Measurements from ENCODE around the gene CCL5.

Gene CCL5

GRCh38 chr17:35864853-35865252 is 15.3 kb downstream of the CCL5 start:
- TF ChIP-seq BHLHE40 (IDR thresholded peaks at IDR 0.05; ENCODE audit: borderline replicate concordance) (no peak), LEF1 (IDR thresholded peaks at IDR 0.05; ENCODE audit: borderline replicate concordance) (no peak), CTBP1 (IDR thresholded peaks at IDR 0.05; ENCODE audit: borderline replicate concordance) (no peak), NFRKB (IDR thresholded peaks at IDR 0.05) (no peak), TARDBP (IDR thresholded peaks at IDR 0.05) (no peak), ZNF384 (IDR thresholded peaks at IDR 0.05) (no peak)
- TF ChIP-seq, protein P1, sequence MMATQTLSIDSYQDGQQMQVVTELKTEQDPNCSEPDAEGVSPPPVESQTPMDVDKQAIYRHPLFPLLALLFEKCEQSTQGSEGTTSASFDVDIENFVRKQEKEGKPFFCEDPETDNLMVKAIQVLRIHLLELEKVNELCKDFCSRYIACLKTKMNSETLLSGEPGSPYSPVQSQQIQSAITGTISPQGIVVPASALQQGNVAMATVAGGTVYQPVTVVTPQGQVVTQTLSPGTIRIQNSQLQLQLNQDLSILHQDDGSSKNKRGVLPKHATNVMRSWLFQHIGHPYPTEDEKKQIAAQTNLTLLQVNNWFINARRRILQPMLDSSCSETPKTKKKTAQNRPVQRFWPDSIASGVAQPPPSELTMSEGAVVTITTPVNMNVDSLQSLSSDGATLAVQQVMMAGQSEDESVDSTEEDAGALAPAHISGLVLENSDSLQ (IDR thresholded peaks at IDR 0.05) = no peak
- POLR2A ChIA-PET = interaction anchor here (1.9 kb wide), 1 partner anchor 66 kb away, joined by 5 read pairs; the partner anchor contains the start of gene RDM1
- CTCF ChIA-PET = interaction anchor here (0.8 kb wide), 1 partner anchor 101 kb away, joined by 3 read pairs; no protein-coding TSS in a partner anchor
- no peak for DNase-seq (ENCODE audit: extremely low spot score)

GRCh38 chr17:35856603-35857002 is 23.6 kb downstream of the CCL5 start:
- DNase-seq (ENCODE audit: extremely low spot score) = no peak
- POLR2A ChIA-PET = interaction anchor here (0.7 to 1.0 kb wide), 2 partner anchors 9 to 59 kb away, joined by 3 read pairs; no protein-coding TSS in a partner anchor
- CTCF ChIA-PET = no interaction called here
- TF ChIP-seq FOXK2 (IDR thresholded peaks at IDR 0.05) (no peak), FOXA1 (IDR thresholded peaks at IDR 0.05) (no peak), FOXM1 (IDR thresholded peaks at IDR 0.05; ENCODE audit: borderline replicate concordance) (no peak), BHLHE40 (IDR thresholded peaks at IDR 0.05; ENCODE audit: borderline replicate concordance) (no peak), NFRKB (IDR thresholded peaks at IDR 0.05) (no peak), SUZ12 (IDR thresholded peaks at IDR 0.05) (no peak), ARNT (IDR thresholded peaks at IDR 0.05) (no peak), SP1 (IDR thresholded peaks at IDR 0.05) (no peak)
- TF ChIP-seq, protein P1 (IDR thresholded peaks at IDR 0.05) = no peak

DNA sequence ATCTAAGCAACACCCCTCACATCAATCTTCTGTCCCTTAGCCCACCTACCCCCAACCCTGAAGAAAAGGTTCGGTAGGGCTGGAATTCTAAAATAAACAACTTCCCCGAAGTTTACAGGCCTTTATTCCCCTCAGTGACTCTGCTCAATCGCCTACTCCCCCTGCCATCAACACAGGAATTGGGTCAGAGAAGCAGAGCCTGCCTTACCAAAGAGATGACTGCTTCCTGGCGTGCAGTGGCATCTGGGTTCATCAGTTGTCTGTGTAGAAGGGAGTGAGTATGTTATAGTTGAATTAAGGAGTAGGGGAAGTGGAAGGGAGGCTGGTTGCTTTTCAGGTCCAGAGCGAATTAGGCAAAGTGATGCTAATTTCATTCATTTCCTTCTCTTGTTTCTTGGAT is 24.2 kb downstream of the CCL5 start:
- no peak for TF ChIP-seq HDGF (IDR thresholded peaks at IDR 0.05; ENCODE audit: borderline replicate concordance)
- TF ChIP-seq ELF4 (IDR thresholded peaks at IDR 0.05) = no peak
- TF ChIP-seq ZNF384 (IDR thresholded peaks at IDR 0.05) = no peak
- TF ChIP-seq, protein P1 (IDR thresholded peaks at IDR 0.05) = no peak
- TF ChIP-seq L3MBTL2 (conservative IDR thresholded peaks at IDR 0.05) = no peak
- no peak for DNase-seq (ENCODE audit: extremely low spot score)
- CTCF ChIA-PET = interaction anchor here (1.3 kb wide), 1 partner anchor 9 kb away, joined by 3 read pairs; no protein-coding TSS in a partner anchor
- POLR2A ChIA-PET = interaction anchor here (1.0 kb wide), 1 partner anchor 9 kb away, joined by 3 read pairs; no protein-coding TSS in a partner anchor

GRCh38 chr17:35849469-35850348 is 30.5 kb downstream of the CCL5 start:
- TF ChIP-seq LEF1 (IDR thresholded peaks at IDR 0.05; ENCODE audit: borderline replicate concordance) (no peak), TARDBP (IDR thresholded peaks at IDR 0.05) (no peak), FOXA1 (IDR thresholded peaks at IDR 0.05) (no peak), L3MBTL2 (conservative IDR thresholded peaks at IDR 0.05) (no peak), FOXM1 (IDR thresholded peaks at IDR 0.05; ENCODE audit: borderline replicate concordance) (no peak), BHLHE40 (IDR thresholded peaks at IDR 0.05; ENCODE audit: borderline replicate concordance) (no peak), FOXK2 (IDR thresholded peaks at IDR 0.05) (no peak), SUZ12 (IDR thresholded peaks at IDR 0.05) (no peak), HDGF (IDR thresholded peaks at IDR 0.05; ENCODE audit: borderline replicate concordance) (no peak), SP1 (IDR thresholded peaks at IDR 0.05) (no peak), ARNT (IDR thresholded peaks at IDR 0.05) (no peak), ELF4 (IDR thresholded peaks at IDR 0.05) (no peak), ZNF384 (IDR thresholded peaks at IDR 0.05) (no peak), NFRKB (IDR thresholded peaks at IDR 0.05) (no peak), CTBP1 (IDR thresholded peaks at IDR 0.05; ENCODE audit: borderline replicate concordance) (no peak)
- TF ChIP-seq, protein P1 (IDR thresholded peaks at IDR 0.05) = no peak
- DNase-seq (ENCODE audit: extremely low spot score) = peak; percentile 39
- ChIA-PET CTCF (interaction anchor here (0.6 to 1.3 kb wide), 6 partner anchors 10 to 299 kb away, joined by 3 to 4 read pairs (median 3); no protein-coding TSS in a partner anchor), POLR2A (interaction anchor here (1.2 kb wide), 1 partner anchor 51 kb away, joined by 3 read pairs; no protein-coding TSS in a partner anchor)

DNA sequence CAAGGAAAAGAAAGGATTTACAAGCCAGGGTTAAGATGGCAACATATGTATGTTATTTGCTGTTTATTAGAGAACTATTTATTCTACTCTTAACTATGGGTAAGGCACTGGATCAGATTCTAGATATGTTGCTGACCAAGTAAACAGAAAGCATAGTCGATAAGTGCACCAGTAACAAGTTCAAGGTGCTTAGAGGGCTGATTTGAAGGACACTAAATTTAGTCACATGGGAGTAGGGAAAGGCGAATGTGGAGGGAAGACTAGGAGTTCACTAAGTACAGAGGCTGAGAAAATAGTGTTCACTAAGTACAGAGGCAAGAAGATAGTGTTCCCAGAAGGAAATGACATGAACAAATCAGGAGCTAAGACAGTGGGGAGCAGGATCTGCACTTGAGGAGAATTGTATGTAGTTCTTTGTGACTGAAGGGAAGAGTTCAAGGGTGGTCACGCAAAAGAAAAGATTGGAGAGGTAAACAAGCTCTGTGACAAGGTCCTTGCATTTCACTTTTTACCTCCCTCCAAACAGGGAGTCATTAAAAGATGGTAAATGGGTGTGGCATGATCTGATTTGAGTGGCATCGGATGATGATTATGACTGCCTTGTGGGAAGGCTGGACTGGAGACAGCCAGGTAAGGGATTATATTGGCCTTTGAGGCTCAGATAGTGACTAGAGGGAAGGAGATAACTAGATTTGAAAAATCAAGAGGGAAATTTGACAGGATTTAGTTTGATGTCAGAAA is 32.4 kb downstream of the CCL5 start:
- CTCF ChIA-PET = interaction anchor here (0.6 to 1.3 kb wide), 3 partner anchors 7 to 115 kb away, joined by 3 to 6 read pairs (median 4); no protein-coding TSS in a partner anchor

More for the DNA sequence above, 32.4 kb downstream of the CCL5 start:
- POLR2A ChIA-PET = interaction anchor here (0.8 to 1.1 kb wide), 3 partner anchors 9 to 39 kb away, joined by 3 to 4 read pairs (median 3); partner anchors contain the start of gene TAF15
- no peak for DNase-seq (ENCODE audit: extremely low spot score)
- TF ChIP-seq NFRKB (IDR thresholded peaks at IDR 0.05) (no peak), ZNF384 (IDR thresholded peaks at IDR 0.05) (no peak), L3MBTL2 (conservative IDR thresholded peaks at IDR 0.05) (no peak), LEF1 (IDR thresholded peaks at IDR 0.05; ENCODE audit: borderline replicate concordance) (no peak)
